Right lobe of liver (tissue), 6 donors: Measurements from ENCODE around the gene SLC2A2. TPM values are rescaled to one million over a fixed set of nuclear protein-coding genes. Genes with fewer than 3 reads are reported as not detected.

ENCODE experiments used
- ATAC-seq, 4 donors: fragments of 200-7000 bp; cut with Tn5 transposase; one replicate each; pipeline ENCODE4 v1.9.1; 2020; ENCODE audit warnings: mild to moderate bottlenecking in 4 of 4, moderate library complexity in 4 of 4
- DNase-seq, 3 donors: peaks; one replicate each; pipeline ENCODE4 v3.0.0-alpha.2; 2020
- H3K27ac ChIP-seq, 3 donors: fragments of 200-600 bp; one replicate each; pipeline ENCODE4 v1.8.0; 2022
- H3K27me3 ChIP-seq, 2 donors: fragments of 200-600 bp; one replicate each; pipeline ENCODE4 v1.8.0; 2022
- H3K36me3 ChIP-seq, 4 donors: fragments of 200-600 bp; sonication (generic) in 1 of 4; one replicate each; pipeline versions ENCODE4 v1.5.1 to v1.8.0; 2017 to 2022; ENCODE audit warnings: control low read depth in 1 of 4
- H3K4me1 ChIP-seq, 4 donors: fragments of 200-600 bp; sonication (generic) in 1 of 4; one replicate each; pipeline versions ENCODE4 v1.5.1 to v1.8.0; 2017 to 2022; ENCODE audit warnings: control low read depth in 1 of 4
- H3K4me3 ChIP-seq, 3 donors: fragments of 200-600 bp; one replicate each; pipeline ENCODE4 v1.8.0; 2022
- H3K9me3 ChIP-seq, 4 donors: fragments of 200-600 bp; sonication (generic) in 1 of 4; one replicate each; pipeline versions ENCODE4 v1.5.1 to v1.8.0; 2017 to 2022; ENCODE audit warnings: control low read depth in 1 of 4
- CTCF ChIP-seq, 4 donors: fragments of 200-600 bp in 3 of 4; fragments of 450-650 bp in 1 of 4; IDR thresholded peaks; one replicate each; pipeline versions ENCODE4 v1.5.1 to v1.8.0; 2016 to 2022; ENCODE audit warnings: antibody characterized with exemption in 4 of 4, mild to moderate bottlenecking in 2 of 4
- POLR2A ChIP-seq: fragments of 450-650 bp; IDR thresholded peaks from one replicate; pipeline ENCODE4 v1.6.1; 2017; ENCODE audit warnings: antibody characterized with exemption, mild to moderate bottlenecking
- WGBS: methylation state at CpG from one replicate; pipeline ENCODE4 v1.1.6; 2018; ENCODE audit warnings: low coverage, low lambda C conversion rate; ENCODE audit not compliant: insufficient coverage; ENCODE audit errors: missing lambda C conversion rate; 5-methylcytosine and 5-hydroxymethylcytosine counted together
- intact Hi-C, 2 donors: fragments of 100-400 bp; cut with DNase I; formaldehyde crosslinking; loops; one replicate each; pipeline versions ENCODE4 v1.11.2 to v1.14.1; 2022
- total RNA-seq, 6 experiments: library from RNA; depleted of rRNA in 2 of 6; stranded (reverse); fragments of >200 nt in 2 of 6; fragmentation: NEBNext Ultra II Directional in 3 of 6; extraction: Animal tissue kit (Norgen Biotek cat#: 25700) in 3 of 6; gene quantifications; one replicate each; pipeline versions ENCODE4 v1.1.0 to v1.2.4, GENCODE V29; 2016 to 2023
- donor health status: DM: no; HTN: yes; CAD: no.
- donor health status: DM: no; HTN: no; CAD: no.
- donor health status: DM: no; HTN: no; CAD: no.
- donor health status: DM: no; HTN: yes; CAD: no.
- donor health status: DM: no; HTN: yes; CAD: no.

Gene SLC2A2
- total RNA-seq, 6 experiments from 2014 or later: 162 to 465 (median 276) TPM

GRCh38 chr3:171007316-171007715 is 19.2 kb downstream of the SLC2A2 start:
- Histone ChIP-seq H3K27ac (peak overlapping the region in 1 of 3 donors; percentile 13), H3K27me3 (no peaks in the 10 kb centered on the region), H3K36me3 (peaks cover 0 to 86% (median 36%) of the 10 kb centered on the region in 4 donors), H3K4me3 (no peak overlapping the region), H3K9me3 (no peaks in the 10 kb centered on the region), H3K4me1 (peaks cover 0 to 90% (median 26%) of the 10 kb centered on the region in 4 donors)
- DNase-seq (no peak), ATAC-seq (no peak)
- TF ChIP-seq POLR2A: no peak
- intact Hi-C loops: no loop called here

GRCh38 chr3:171005648-171006047 is 20.9 kb downstream of the SLC2A2 start:
- intact Hi-C loops: no loop called here
- Histone ChIP-seq H3K9me3 (no peaks in the 10 kb centered on the region), H3K4me3 (no peak overlapping the region), H3K36me3 (peaks cover 0 to 79% (median 31%) of the 10 kb centered on the region in 4 donors), H3K27me3 (no peaks in the 10 kb centered on the region), H3K27ac (peak overlapping the region in 1 of 3 donors; percentile 2), H3K4me1 (peaks cover 0 to 89% (median 22%) of the 10 kb centered on the region in 4 donors)
- DNase-seq: no peak
- no peak for TF ChIP-seq POLR2A
- TF ChIP-seq CTCF (IDR thresholded peaks at IDR 0.05): no peak
- 60% methylated on average over 3 of the region's 4 CpGs for WGBS
- ATAC-seq: no peak

- DNase-seq (peak in 1 of 3 donors; percentile 73), ATAC-seq (peak; percentile 57 to 76 (median 70))
- TF ChIP-seq CTCF (IDR thresholded peaks at IDR 0.05) (no peak), POLR2A (no peak)
- peaks cover 0 to 61% (median 21%) of the 10 kb centered on the region in 4 donors for H3K36me3 ChIP-seq
- 30% methylated on average over 5 of the region's 5 CpGs for WGBS
- intact Hi-C loops: no loop called here
- peaks cover 0 to 95% (median 30%) of the 10 kb centered on the region in 4 donors for H3K4me1 ChIP-seq
- H3K27ac ChIP-seq: peak overlapping the region; percentile 17 to 60 (median 54)
- no peaks in the 10 kb centered on the region for H3K9me3 ChIP-seq
- no peaks in the 10 kb centered on the region for H3K27me3 ChIP-seq
- no peak overlapping the region for H3K4me3 ChIP-seq
These were observed 24.4 kb downstream of the SLC2A2 start for GRCh38 chr3:171001957-171002694.

- Histone ChIP-seq H3K4me1 (peaks cover 0 to 91% (median 30%) of the 10 kb centered on the region in 4 donors), H3K4me3 (no peak overlapping the region), H3K27me3 (no peaks in the 10 kb centered on the region), H3K27ac (peak overlapping the region; percentile 45 to 60 (median 54)), H3K9me3 (no peaks in the 10 kb centered on the region), H3K36me3 (peaks cover 0 to 61% (median 24%) of the 10 kb centered on the region in 4 donors)
- TF ChIP-seq POLR2A: no peak
- no peak for TF ChIP-seq CTCF (IDR thresholded peaks at IDR 0.05)
- DNase-seq (no peak), ATAC-seq (peak; percentile 35 to 60 (median 46))
- WGBS: 26% methylated on average over 1 of the region's 1 CpG
- intact Hi-C loops: no loop called here
These were observed 25.1 kb downstream of the SLC2A2 start for GRCh38 chr3:171001250-171001893.

GRCh38 chr3:171000281-171000680 is 26.2 kb downstream of the SLC2A2 start:
- no peak for DNase-seq
- Histone ChIP-seq H3K36me3 (peaks cover 0 to 57% (median 22%) of the 10 kb centered on the region in 4 donors), H3K4me1 (peaks cover 0 to 80% (median 26%) of the 10 kb centered on the region in 4 donors), H3K9me3 (no peaks in the 10 kb centered on the region), H3K27ac (peak overlapping the region; percentile 45 to 60 (median 54)), H3K27me3 (no peaks in the 10 kb centered on the region), H3K4me3 (no peak overlapping the region)
- WGBS: 59% methylated on average over 4 of the region's 4 CpGs
- intact Hi-C loops: no loop called here
- ATAC-seq: no peak
- no peak for TF ChIP-seq POLR2A
- no peak for TF ChIP-seq CTCF (IDR thresholded peaks at IDR 0.05)
